Liver (tissue), 9 donors: ENCODE measurements around the gene ABCC2. TPM values are rescaled to one million over a fixed set of nuclear protein-coding genes. Genes with fewer than 3 reads are reported as not detected.

Source experiments
- DNase-seq: peaks from one replicate; pipeline ENCODE4 v3.0.0-alpha.2; 2017; ENCODE audit warnings: low spot score
- H3K27ac ChIP-seq, 2 donors: one replicate each; pipeline ENCODE4 v1.7.0; 2013; ENCODE audit warnings: inconsistent platforms in 2 of 2, low read length in 2 of 2, control low read depth in 1 of 2, low read depth in 1 of 2, mild to moderate bottlenecking in 1 of 2
- H3K27me3 ChIP-seq, 4 donors: one replicate each; pipeline versions ENCODE4 v1.6.1 to v1.7.0; 2013; ENCODE audit warnings: low read length in 3 of 4, inconsistent platforms in 1 of 4, mild to moderate bottlenecking in 1 of 4, moderate library complexity in 1 of 4; ENCODE audit not compliant: control insufficient read depth in 4 of 4, insufficient read depth in 4 of 4
- H3K36me3 ChIP-seq, 4 donors: one replicate each; pipeline versions ENCODE4 v1.6.1 to v1.7.0; 2013; ENCODE audit warnings: low read length in 3 of 4, mild to moderate bottlenecking in 3 of 4, low read depth in 1 of 4, moderate library complexity in 1 of 4; ENCODE audit not compliant: control insufficient read depth in 4 of 4, insufficient read depth in 3 of 4
- H3K4me1 ChIP-seq, 4 donors: one replicate each; pipeline versions ENCODE4 v1.6.1 to v1.7.0; 2013; ENCODE audit warnings: low read length in 3 of 4, mild to moderate bottlenecking in 3 of 4, moderate library complexity in 1 of 4; ENCODE audit not compliant: control insufficient read depth in 4 of 4, insufficient read depth in 4 of 4
- H3K4me3 ChIP-seq, 3 donors: one replicate each; pipeline versions ENCODE4 v1.6.1 to v1.7.0; 2013; ENCODE audit warnings: low read length in 3 of 3, control low read depth in 1 of 3, low read depth in 1 of 3, mild to moderate bottlenecking in 1 of 3
- H3K9ac ChIP-seq, 2 donors: one replicate each; pipeline ENCODE4 v1.7.0; 2013; ENCODE audit warnings: low read length in 2 of 2, mild to moderate bottlenecking in 2 of 2, moderate library complexity in 2 of 2, control low read depth in 1 of 2, low read depth in 1 of 2
- H3K9me3 ChIP-seq, 4 donors: one replicate each; pipeline versions ENCODE4 v1.6.1 to v1.7.0; 2013; ENCODE audit warnings: low read length in 3 of 4; ENCODE audit not compliant: control insufficient read depth in 4 of 4
- EGR1 ChIP-seq, 2 donors: IDR thresholded peaks; 2 replicates each; pipeline ENCODE4 v1.6.1; 2016 to 2018; ENCODE audit warnings: antibody characterized with exemption in 2 of 2, low read depth in 2 of 2
- FOXA1 ChIP-seq: IDR thresholded peaks from 2 replicates; pipeline ENCODE4 v1.6.1; 2016; ENCODE audit warnings: antibody characterized with exemption
- FOXA2 ChIP-seq: IDR thresholded peaks from 2 replicates; pipeline ENCODE4 v1.6.1; 2016; ENCODE audit warnings: antibody characterized with exemption
- GABPA ChIP-seq, 2 donors: IDR thresholded peaks in 1 of 2; conservative IDR thresholded peaks in 1 of 2; 2 replicates each; pipeline ENCODE4 v1.6.1; 2016; ENCODE audit warnings: antibody characterized with exemption in 2 of 2, mild to moderate bottlenecking in 1 of 2, moderate library complexity in 1 of 2
- HNF4A ChIP-seq, 2 donors: conservative IDR thresholded peaks; 2 replicates each; pipeline ENCODE4 v1.6.1; 2016; ENCODE audit warnings: antibody characterized with exemption in 2 of 2, mild to moderate bottlenecking in 2 of 2
- HNF4G ChIP-seq: IDR thresholded peaks from 2 replicates; pipeline ENCODE4 v1.6.1; 2016; ENCODE audit warnings: antibody characterized with exemption
- JUND ChIP-seq, 2 donors: IDR thresholded peaks; 2 replicates each; pipeline ENCODE4 v1.6.1; 2016; ENCODE audit warnings: antibody characterized with exemption in 2 of 2
- MAX ChIP-seq: IDR thresholded peaks from 2 replicates; pipeline ENCODE4 v1.6.1; 2016; ENCODE audit warnings: antibody characterized with exemption
- NR2F2 ChIP-seq: IDR thresholded peaks from 2 replicates; pipeline ENCODE4 v1.6.1; 2016; ENCODE audit warnings: antibody characterized with exemption
- RAD21 ChIP-seq, 2 donors: IDR thresholded peaks; 2 replicates each; pipeline ENCODE4 v1.6.1; 2016; ENCODE audit warnings: antibody characterized with exemption in 2 of 2, mild to moderate bottlenecking in 2 of 2
- RXRA ChIP-seq, 2 donors: IDR thresholded peaks; 2 replicates each; pipeline ENCODE4 v1.6.1; 2017 to 2018; ENCODE audit warnings: antibody characterized with exemption in 2 of 2, mild to moderate bottlenecking in 1 of 2
- SP1 ChIP-seq: IDR thresholded peaks from 2 replicates; pipeline ENCODE4 v1.6.1; 2018; ENCODE audit warnings: antibody characterized with exemption, mild to moderate bottlenecking
- TAF1 ChIP-seq: conservative IDR thresholded peaks from 2 replicates; pipeline ENCODE4 v1.6.1; 2016; ENCODE audit warnings: antibody characterized with exemption, mild to moderate bottlenecking
- YY1 ChIP-seq: IDR thresholded peaks from 2 replicates; pipeline ENCODE4 v1.6.1; 2016; ENCODE audit warnings: antibody characterized with exemption, mild to moderate bottlenecking
- ZBTB33 ChIP-seq: IDR thresholded peaks from 2 replicates; pipeline ENCODE4 v1.6.1; 2016; ENCODE audit warnings: antibody characterized with exemption
- WGBS: extraction: QIAGEN DNeasy Blood & Tissue Kit; methylation state at CpG from one replicate; pipeline ENCODE4 v1.1.7; 2013; 5-methylcytosine and 5-hydroxymethylcytosine counted together
- polyA plus RNA-seq, 2 donors: library from polyadenylated mRNA; stranded (reverse) in 1 of 2; unstranded in 1 of 2; fragments of 200-250 nt in 1 of 2; fragments of >200 nt in 1 of 2; fragmentation: Nextera tagmentation in 1 of 2; extraction: Ambion mirVana in 1 of 2; gene quantifications; one replicate each; pipeline versions ENCODE4 v1.2.1 to v1.2.3, GENCODE V29; 2013 to 2015
- total RNA-seq, 2 donors: library from RNA; depleted of rRNA; stranded (reverse); fragments of >200 nt; gene quantifications; one replicate each; pipeline ENCODE4 v1.2.3, GENCODE V29; 2014
- TF ChIP-seq, protein P1 (sequence below): IDR thresholded peaks from 2 replicates; pipeline ENCODE4 v1.6.1; 2016; ENCODE audit warnings: antibody characterized with exemption, mild to moderate bottlenecking
- TF ChIP-seq, protein P2 (sequence below): IDR thresholded peaks from 2 replicates; pipeline ENCODE4 v1.6.1; 2016; ENCODE audit warnings: antibody characterized with exemption
- TF ChIP-seq, protein P3 (sequence below): fragments of 150-350 bp; IDR thresholded peaks from 2 replicates; pipeline ENCODE4 v1.5.1; 2017; ENCODE audit warnings: improper control_type of control experiment, low read depth, low read length; ENCODE audit not compliant: missing input control
- donor health status: healthy.
- donor health status: healthy.
- donor health status: healthy.
- donor health status: healthy.
- donor health status: healthy.

The ABCC2 gene
- total and polyA plus RNA-seq, 4 donors, result 45.6 to 234 (median 70.1) TPM

DNA sequence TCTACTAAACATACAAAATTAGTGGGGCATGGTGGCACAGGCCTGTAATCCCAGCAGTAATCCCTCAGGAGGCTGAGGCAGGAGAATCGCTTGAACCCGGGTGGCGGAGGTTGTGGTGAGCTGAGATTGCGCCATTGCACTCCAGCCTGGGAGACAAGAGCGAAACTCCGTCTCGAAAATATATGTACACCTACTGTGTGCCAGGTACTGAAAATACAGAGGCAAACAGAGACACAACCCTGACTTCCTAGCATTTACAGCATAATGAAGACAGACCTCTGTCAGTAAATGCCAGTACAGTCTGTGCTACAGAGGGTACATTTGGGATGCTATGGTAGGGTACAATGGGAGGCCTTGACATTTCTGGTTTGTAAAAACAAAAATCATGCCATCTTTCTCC, 66.6 kb downstream of the ABCC2 start:
- no peak for DNase-seq
- no peak overlapping the region for H3K9ac ChIP-seq
- WGBS, result 88% methylated on average over 7 of the region's 7 CpGs
- no peak overlapping the region for H3K4me3 ChIP-seq
- no peaks in the 10 kb centered on the region for H3K9me3 ChIP-seq
- H3K36me3 ChIP-seq, result peaks cover 9 to 65% (median 53%) of the 10 kb centered on the region in 4 donors
- H3K27ac ChIP-seq, result peak overlapping the region; percentile 6 to 19
- H3K27me3 ChIP-seq, result no peaks in the 10 kb centered on the region
- TF ChIP-seq RAD21 (IDR thresholded peaks at IDR 0.05) (no peak), EGR1 (IDR thresholded peaks at IDR 0.05; ENCODE audit: low read depth in 2 of 2) (peak in 1 of 2 donors; percentile 7)
- peaks cover 5 to 31% (median 25%) of the 10 kb centered on the region in 4 donors for H3K4me1 ChIP-seq

GRCh38 chr10:99849536-99849935, 67.1 kb downstream of the ABCC2 start:
- TF ChIP-seq MAX, result no peak
- TF ChIP-seq JUND (IDR thresholded peaks at IDR 0.05), result peak; percentile 28 to 51
- peak; percentile 68 to 79 for TF ChIP-seq RXRA (IDR thresholded peaks at IDR 0.05)
- TF ChIP-seq TAF1, result no peak
- TF ChIP-seq FOXA2, result peak; percentile 77
- peak in 1 of 2 donors; percentile 21 for TF ChIP-seq RAD21 (IDR thresholded peaks at IDR 0.05)
- no peak for TF ChIP-seq FOXA1
- TF ChIP-seq SP1, result peak; percentile 74
- TF ChIP-seq HNF4A (conservative IDR thresholded peaks at IDR 0.05), result peak; percentile 95 to 98
- TF ChIP-seq, protein P1, sequence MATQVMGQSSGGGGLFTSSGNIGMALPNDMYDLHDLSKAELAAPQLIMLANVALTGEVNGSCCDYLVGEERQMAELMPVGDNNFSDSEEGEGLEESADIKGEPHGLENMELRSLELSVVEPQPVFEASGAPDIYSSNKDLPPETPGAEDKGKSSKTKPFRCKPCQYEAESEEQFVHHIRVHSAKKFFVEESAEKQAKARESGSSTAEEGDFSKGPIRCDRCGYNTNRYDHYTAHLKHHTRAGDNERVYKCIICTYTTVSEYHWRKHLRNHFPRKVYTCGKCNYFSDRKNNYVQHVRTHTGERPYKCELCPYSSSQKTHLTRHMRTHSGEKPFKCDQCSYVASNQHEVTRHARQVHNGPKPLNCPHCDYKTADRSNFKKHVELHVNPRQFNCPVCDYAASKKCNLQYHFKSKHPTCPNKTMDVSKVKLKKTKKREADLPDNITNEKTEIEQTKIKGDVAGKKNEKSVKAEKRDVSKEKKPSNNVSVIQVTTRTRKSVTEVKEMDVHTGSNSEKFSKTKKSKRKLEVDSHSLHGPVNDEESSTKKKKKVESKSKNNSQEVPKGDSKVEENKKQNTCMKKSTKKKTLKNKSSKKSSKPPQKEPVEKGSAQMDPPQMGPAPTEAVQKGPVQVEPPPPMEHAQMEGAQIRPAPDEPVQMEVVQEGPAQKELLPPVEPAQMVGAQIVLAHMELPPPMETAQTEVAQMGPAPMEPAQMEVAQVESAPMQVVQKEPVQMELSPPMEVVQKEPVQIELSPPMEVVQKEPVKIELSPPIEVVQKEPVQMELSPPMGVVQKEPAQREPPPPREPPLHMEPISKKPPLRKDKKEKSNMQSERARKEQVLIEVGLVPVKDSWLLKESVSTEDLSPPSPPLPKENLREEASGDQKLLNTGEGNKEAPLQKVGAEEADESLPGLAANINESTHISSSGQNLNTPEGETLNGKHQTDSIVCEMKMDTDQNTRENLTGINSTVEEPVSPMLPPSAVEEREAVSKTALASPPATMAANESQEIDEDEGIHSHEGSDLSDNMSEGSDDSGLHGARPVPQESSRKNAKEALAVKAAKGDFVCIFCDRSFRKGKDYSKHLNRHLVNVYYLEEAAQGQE, result no peak
- no peak for TF ChIP-seq ZBTB33
- peak in 1 of 2 donors; percentile 5 for TF ChIP-seq EGR1 (IDR thresholded peaks at IDR 0.05; ENCODE audit: low read depth in 2 of 2)
- no peak for TF ChIP-seq NR2F2
- TF ChIP-seq GABPA (IDR thresholded peaks at IDR 0.05 in 1 of 2, conservative IDR thresholded peaks at IDR 0.05 in 1 of 2), result no peak
- TF ChIP-seq, protein P2, sequence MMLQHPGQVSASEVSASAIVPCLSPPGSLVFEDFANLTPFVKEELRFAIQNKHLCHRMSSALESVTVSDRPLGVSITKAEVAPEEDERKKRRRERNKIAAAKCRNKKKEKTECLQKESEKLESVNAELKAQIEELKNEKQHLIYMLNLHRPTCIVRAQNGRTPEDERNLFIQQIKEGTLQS, result no peak
- TF ChIP-seq YY1, result peak; percentile 28
- peak; percentile 93 for TF ChIP-seq HNF4G
- TF ChIP-seq, protein P3, sequence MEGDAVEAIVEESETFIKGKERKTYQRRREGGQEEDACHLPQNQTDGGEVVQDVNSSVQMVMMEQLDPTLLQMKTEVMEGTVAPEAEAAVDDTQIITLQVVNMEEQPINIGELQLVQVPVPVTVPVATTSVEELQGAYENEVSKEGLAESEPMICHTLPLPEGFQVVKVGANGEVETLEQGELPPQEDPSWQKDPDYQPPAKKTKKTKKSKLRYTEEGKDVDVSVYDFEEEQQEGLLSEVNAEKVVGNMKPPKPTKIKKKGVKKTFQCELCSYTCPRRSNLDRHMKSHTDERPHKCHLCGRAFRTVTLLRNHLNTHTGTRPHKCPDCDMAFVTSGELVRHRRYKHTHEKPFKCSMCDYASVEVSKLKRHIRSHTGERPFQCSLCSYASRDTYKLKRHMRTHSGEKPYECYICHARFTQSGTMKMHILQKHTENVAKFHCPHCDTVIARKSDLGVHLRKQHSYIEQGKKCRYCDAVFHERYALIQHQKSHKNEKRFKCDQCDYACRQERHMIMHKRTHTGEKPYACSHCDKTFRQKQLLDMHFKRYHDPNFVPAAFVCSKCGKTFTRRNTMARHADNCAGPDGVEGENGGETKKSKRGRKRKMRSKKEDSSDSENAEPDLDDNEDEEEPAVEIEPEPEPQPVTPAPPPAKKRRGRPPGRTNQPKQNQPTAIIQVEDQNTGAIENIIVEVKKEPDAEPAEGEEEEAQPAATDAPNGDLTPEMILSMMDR, result no peak

More at GRCh38 chr10:99849536-99849935, 67.1 kb downstream of the ABCC2 start:
- 41% methylated on average over 2 of the region's 2 CpGs for WGBS
- no peaks in the 10 kb centered on the region for H3K27me3 ChIP-seq
- no peaks in the 10 kb centered on the region for H3K9me3 ChIP-seq
- peaks cover 9 to 61% (median 48%) of the 10 kb centered on the region in 4 donors for H3K36me3 ChIP-seq
- H3K4me1 ChIP-seq, result peaks cover 5 to 31% (median 25%) of the 10 kb centered on the region in 4 donors
- no peak overlapping the region for H3K9ac ChIP-seq
- no peak for DNase-seq
- peak overlapping the region; percentile 6 to 19 for H3K27ac ChIP-seq
- H3K4me3 ChIP-seq, result no peak overlapping the region
